HepG2 (cell line): Measurements from ENCODE around the gene CREBZF. TPM values are rescaled to one million over a fixed set of nuclear protein-coding genes. Genes with fewer than 3 reads are reported as not detected.

Source experiments
- ATAC-seq: fragments of 200-7000 bp; cut with Tn5 transposase; 3 replicates; pipeline ENCODE4 v1.9.1; 2020; ENCODE audit warnings: mild to moderate bottlenecking, moderate library complexity
- BruUV-seq: library from RNA; stranded (reverse); fragments of 400-500 nt; replicated peaks from 2 replicates; lab custom pipeline; 2021; lab: Mats Ljungman, UMichigan
- CTCF ChIA-PET: fragments of 300-600 bp; formaldehyde crosslinking; extraction: SDS; loops from one replicate; lab custom pipeline; 2021; ENCODE audit warnings: low total read pairs, inconsistent platforms, low intra/inter-chr PET ratio; lab: Yijun Ruan, JAX
- POLR2A ChIA-PET: fragments of 350-600 bp; sonication (Branson Sonifier 250); formaldehyde crosslinking; loops from one replicate; lab custom pipeline; 2020; ENCODE audit warnings: antibody characterized with exemption, inconsistent platforms; lab: Yijun Ruan, JAX
- DNase-seq: peaks from one replicate; pipeline ENCODE4 v3.0.0-alpha.2; 2015; ENCODE audit warnings: low spot score
- FAIRE-seq: peaks from 3 replicates; lab custom pipeline; 2011; peaks lifted over from hg19 to GRCh38; lab: Jason Lieb, UNC
- H2AFZ ChIP-seq: one replicate; pipeline ENCODE4 v1.6.1; 2011; ENCODE audit warnings: low read length, inconsistent platforms
- H3K27ac ChIP-seq: fragments of 300-600 bp; 3 replicates; pipeline ENCODE4 v1.8.0; 2011; ENCODE audit warnings: mixed run types, mild to moderate bottlenecking, mixed read lengths, low read length, inconsistent platforms; ENCODE audit not compliant: insufficient read depth; ENCODE audit errors: extremely low read length
- H3K27me3 ChIP-seq, 2 experiments: fragments of 200-600 bp in 1 of 2; 2 replicates in 1 of 2; 3 replicates in 1 of 2; pipeline versions ENCODE4 v1.6.0 to v1.8.0; 2011; ENCODE audit warnings: low read length in 2 of 2, mild to moderate bottlenecking in 2 of 2, moderate library complexity in 2 of 2, inconsistent platforms in 1 of 2; ENCODE audit not compliant: insufficient read depth in 2 of 2, control insufficient read depth in 1 of 2
- H3K36me3 ChIP-seq, 2 experiments: fragments of 200-600 bp in 1 of 2; replicated peaks in 1 of 2; 2 replicates in 1 of 2; 3 replicates in 1 of 2; pipeline versions ENCODE4 v1.5.1 to v1.8.0; 2011; ENCODE audit warnings: low read length in 2 of 2, inconsistent platforms in 1 of 2; ENCODE audit not compliant: insufficient read depth in 2 of 2, control insufficient read depth in 1 of 2
- H3K4me1 ChIP-seq: 2 replicates; pipeline ENCODE4 v1.5.1; 2012; ENCODE audit warnings: low read length, inconsistent platforms; ENCODE audit not compliant: insufficient read depth
- H3K4me2 ChIP-seq: 2 replicates; pipeline ENCODE4 v1.6.0; 2011; ENCODE audit warnings: low read depth, low read length, inconsistent platforms
- H3K4me3 ChIP-seq, 3 experiments: fragments of 200-600 bp in 1 of 3; sonication (generic), shearing (Covaris generic) in 1 of 3; replicated peaks in 1 of 3; 2 replicates each; pipeline ENCODE4 v1.5.1; 2011 to 2016; ENCODE audit warnings: low read length in 3 of 3, inconsistent platforms in 2 of 3, low read depth in 2 of 3, mild to moderate bottlenecking in 2 of 3, control low read depth in 1 of 3, mixed read lengths in 1 of 3; ENCODE audit not compliant: insufficient read depth in 1 of 3
- H3K79me2 ChIP-seq: one replicate; pipeline ENCODE4 v1.6.1; 2011; ENCODE audit warnings: low read length, inconsistent platforms; ENCODE audit not compliant: insufficient read depth
- H3K9ac ChIP-seq: 2 replicates; pipeline ENCODE4 v1.6.0; 2011; ENCODE audit warnings: mild to moderate bottlenecking, low read depth, low read length, inconsistent platforms; ENCODE audit not compliant: insufficient read depth
- H3K9me3 ChIP-seq: 2 replicates; pipeline ENCODE4 v1.5.1; 2012; ENCODE audit warnings: mild to moderate bottlenecking, low read length
- H4K20me1 ChIP-seq: 2 replicates; pipeline ENCODE4 v1.6.0; 2011; ENCODE audit warnings: inconsistent platforms, mild to moderate bottlenecking, low read length, moderate library complexity; ENCODE audit not compliant: insufficient read depth
- CC2D1A ChIP-seq: sonication (generic); formaldehyde crosslinking; IDR thresholded peaks from 2 replicates; pipeline ENCODE4 v1.8.1; 2023; ENCODE audit warnings: mild to moderate bottlenecking, missing genetic modification reagents
- CREM ChIP-seq, 2 experiments: sonication (generic) in 1 of 2; formaldehyde crosslinking in 1 of 2; IDR thresholded peaks; 2 replicates each; pipeline versions ENCODE4 v1.4.0 to v1.6.1; 2016 to 2020; ENCODE audit warnings: antibody characterized with exemption in 1 of 2, mild to moderate bottlenecking in 1 of 2, missing genetic modification reagents in 1 of 2
- HINFP ChIP-seq: sonication (generic); formaldehyde crosslinking; IDR thresholded peaks from 2 replicates; pipeline ENCODE4 v1.4.0; 2020; ENCODE audit warnings: low read depth, mild to moderate bottlenecking, missing genetic modification reagents
- NCOA2 ChIP-seq: sonication (generic); formaldehyde crosslinking; IDR thresholded peaks from 2 replicates; pipeline ENCODE4 v1.8.0; 2022; ENCODE audit warnings: inconsistent platforms
- NR2F6 ChIP-seq, 2 experiments: IDR thresholded peaks; 2 replicates each; pipeline ENCODE4 v1.6.1; 2016; ENCODE audit warnings: antibody characterized with exemption in 1 of 2, mild to moderate bottlenecking in 1 of 2
- PAWR ChIP-seq: sonication (generic); formaldehyde crosslinking; IDR thresholded peaks from 2 replicates; pipeline ENCODE4 v1.4.0; 2020; ENCODE audit warnings: missing genetic modification reagents, mild to moderate bottlenecking, borderline replicate concordance
- PAXIP1 ChIP-seq: sonication (generic); formaldehyde crosslinking; conservative IDR thresholded peaks from 2 replicates; pipeline ENCODE4 v1.4.0; 2020; ENCODE audit warnings: mild to moderate bottlenecking, missing genetic modification reagents, moderate library complexity
- SOX13 ChIP-seq, 3 experiments: fragments of 450-650 bp in 1 of 3; sonication (generic) in 1 of 3; formaldehyde crosslinking in 1 of 3; IDR thresholded peaks in 2 of 3; conservative IDR thresholded peaks in 1 of 3; 2 replicates each; pipeline versions ENCODE4 v1.5.0 to v1.6.1; 2016 to 2020; ENCODE audit warnings: antibody characterized with exemption in 1 of 3, mild to moderate bottlenecking in 1 of 3, missing compliant biosample characterization in 1 of 3, missing genetic modification reagents in 1 of 3, moderate library complexity in 1 of 3
- SOX6 ChIP-seq, 2 experiments: fragments of 450-650 bp in 1 of 2; sonication (generic) in 1 of 2; formaldehyde crosslinking in 1 of 2; IDR thresholded peaks; 2 replicates each; pipeline versions ENCODE4 v1.4.0 to v1.6.1; 2017 to 2020; ENCODE audit warnings: antibody characterized with exemption in 1 of 2, mild to moderate bottlenecking in 1 of 2, missing genetic modification reagents in 1 of 2
- SYNCRIP ChIP-seq: fragments of 200-400 bp; formaldehyde crosslinking; IDR thresholded peaks from 2 replicates; pipeline ENCODE4 v1.6.1; 2018; ENCODE audit warnings: mild to moderate bottlenecking, low read depth, low read length; ENCODE audit not compliant: insufficient read depth
- ZNF263 ChIP-seq: sonication (generic); formaldehyde crosslinking; IDR thresholded peaks from 2 replicates; pipeline ENCODE4 v1.4.0; 2020; ENCODE audit warnings: missing genetic modification reagents
- ZNF30 ChIP-seq: sonication (generic); formaldehyde crosslinking; IDR thresholded peaks from 2 replicates; pipeline ENCODE4 v1.5.0; 2020; ENCODE audit warnings: mild to moderate bottlenecking, missing genetic modification reagents
- ZNF75D ChIP-seq: sonication (generic); formaldehyde crosslinking; IDR thresholded peaks from 2 replicates; pipeline ENCODE4 v1.8.1; 2023; ENCODE audit warnings: missing genetic modification reagents, mild to moderate bottlenecking, borderline replicate concordance
- WGBS: methylation state at CpG from one replicate; pipeline ENCODE4 v1.1.6; 2017; ENCODE audit warnings: low lambda C conversion rate; 5-methylcytosine and 5-hydroxymethylcytosine counted together
- in situ Hi-C: cut with HindIII; loops from 2 replicates; pipeline ENCODE4 v1.10.0; 2017; ENCODE audit warnings: low pct_unique_long_range_greater_than_20kb; ENCODE audit not compliant: extremely low pct_ligation_motif_present
- intact Hi-C: fragments of 100-400 bp; cut with micrococcal nuclease; formaldehyde crosslinking; loops from one replicate; pipeline ENCODE4 v1.10.0; 2022; ENCODE audit not compliant: unreplicated experiment
- polyA plus RNA-seq, 8 experiments: library from polyadenylated mRNA; depleted of rRNA in 3 of 8; stranded (reverse) in 7 of 8; unstranded in 1 of 8; fragments of >200 nt; fragmentation: Illumina TruSeq in 4 of 8; extraction: Trizol in 4 of 8; gene quantifications; 2 replicates each; pipeline versions ENCODE4 v1.2.1 to v1.2.3, GENCODE V29; 2011 to 2016; ENCODE audit warnings: low read depth in 4 of 8, missing spikeins in 1 of 8, mixed read lengths in 1 of 8; ENCODE audit not compliant: insufficient read depth in 1 of 8
- total RNA-seq, 5 experiments: library from RNA; depleted of rRNA; stranded (reverse); fragments of >200 nt; fragmentation: Illumina TruSeq; extraction: Trizol; gene quantifications; 2 replicates each; pipeline ENCODE4 v1.2.3, GENCODE V29; 2016; ENCODE audit warnings: low read depth in 1 of 5
- TF ChIP-seq, protein P1 (sequence below): sonication (generic); formaldehyde crosslinking; IDR thresholded peaks from 2 replicates; pipeline ENCODE4 v1.5.1; 2020; ENCODE audit warnings: mild to moderate bottlenecking, missing genetic modification reagents, moderate library complexity
- TF ChIP-seq, protein P2 (sequence below): sonication (generic); formaldehyde crosslinking; IDR thresholded peaks from 2 replicates; pipeline ENCODE4 v1.9.0; 2022; ENCODE audit warnings: missing genetic modification reagents, mild to moderate bottlenecking, borderline replicate concordance

CREBZF gene
- total and polyA plus RNA-seq, 2 of the 13 experiments (the other 11 are each of a cell fraction or from before 2014, with no cell fraction given): 30.6 to 43.1 TPM

GRCh38 chr11:85634747-85635146 lies 30.2 kb downstream of the CREBZF start:
- Histone ChIP-seq H3K36me3 (peaks cover 5 to 8% of the 10 kb centered on the region in 2 experiments; a peak in 3 of 5 replicates), H3K4me1 (peaks cover 30% of the 10 kb centered on the region), H3K79me2 (peaks cover 19% of the 10 kb centered on the region), H3K27ac (no peak overlapping the region), H3K27me3 (no peaks in the 10 kb centered on the region), H3K4me2 (no peak overlapping the region), H4K20me1 (no peaks in the 10 kb centered on the region), H2AFZ (no peak overlapping the region), H3K9me3 (no peaks in the 10 kb centered on the region), H3K9ac (no peak overlapping the region), H3K4me3 (no peak overlapping the region)
- WGBS: 24% methylated on average over 3 of the region's 3 CpGs
- FAIRE-seq (no peak), DNase-seq (peak; percentile 11), ATAC-seq (peak; percentile 23; the same call in 1 of the 3 replicates)
- ChIA-PET POLR2A (no interaction called here), CTCF (no interaction called here)
- in situ Hi-C loops (loop anchor here (25.0 kb wide), 1 partner anchor 628 kb away; no protein-coding TSS in a partner anchor), intact Hi-C loops (no loop called here)
- BruUV-seq: no TSS peak
- TF ChIP-seq PAXIP1: 0 out of 2 replicates have a peak, but pooled peaks have one; percentile 18
- no peak for TF ChIP-seq ZNF75D (CRISPR knock-in tag)
- peak; percentile 64 for TF ChIP-seq NR2F6 (IDR thresholded peaks at IDR 0.05)
- peak; percentile 30; the same call in 1 of the 2 replicates for TF ChIP-seq NR2F6 (CRISPR knock-in tag; IDR thresholded peaks at IDR 0.05)
- TF ChIP-seq, protein P1, sequence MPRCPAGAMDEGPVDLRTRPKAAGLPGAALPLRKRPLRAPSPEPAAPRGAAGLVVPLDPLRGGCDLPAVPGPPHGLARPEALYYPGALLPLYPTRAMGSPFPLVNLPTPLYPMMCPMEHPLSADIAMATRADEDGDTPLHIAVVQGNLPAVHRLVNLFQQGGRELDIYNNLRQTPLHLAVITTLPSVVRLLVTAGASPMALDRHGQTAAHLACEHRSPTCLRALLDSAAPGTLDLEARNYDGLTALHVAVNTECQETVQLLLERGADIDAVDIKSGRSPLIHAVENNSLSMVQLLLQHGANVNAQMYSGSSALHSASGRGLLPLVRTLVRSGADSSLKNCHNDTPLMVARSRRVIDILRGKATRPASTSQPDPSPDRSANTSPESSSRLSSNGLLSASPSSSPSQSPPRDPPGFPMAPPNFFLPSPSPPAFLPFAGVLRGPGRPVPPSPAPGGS (CRISPR knock-in tag): no peak
- TF ChIP-seq SOX13 (IDR thresholded peaks at IDR 0.05): no peak
- TF ChIP-seq SOX13 (CRISPR knock-in tag; conservative IDR thresholded peaks at IDR 0.05 in 1 of 2, IDR thresholded peaks at IDR 0.05 in 1 of 2): peak in 1 of 2 experiments; percentile 22; a peak in 1 of 4 replicates
- TF ChIP-seq ZNF30 (CRISPR knock-in tag): no peak
- TF ChIP-seq SYNCRIP: no peak
- no peak for TF ChIP-seq CC2D1A (CRISPR knock-in tag)
- TF ChIP-seq HINFP (CRISPR knock-in tag): no peak
- TF ChIP-seq, protein P2, sequence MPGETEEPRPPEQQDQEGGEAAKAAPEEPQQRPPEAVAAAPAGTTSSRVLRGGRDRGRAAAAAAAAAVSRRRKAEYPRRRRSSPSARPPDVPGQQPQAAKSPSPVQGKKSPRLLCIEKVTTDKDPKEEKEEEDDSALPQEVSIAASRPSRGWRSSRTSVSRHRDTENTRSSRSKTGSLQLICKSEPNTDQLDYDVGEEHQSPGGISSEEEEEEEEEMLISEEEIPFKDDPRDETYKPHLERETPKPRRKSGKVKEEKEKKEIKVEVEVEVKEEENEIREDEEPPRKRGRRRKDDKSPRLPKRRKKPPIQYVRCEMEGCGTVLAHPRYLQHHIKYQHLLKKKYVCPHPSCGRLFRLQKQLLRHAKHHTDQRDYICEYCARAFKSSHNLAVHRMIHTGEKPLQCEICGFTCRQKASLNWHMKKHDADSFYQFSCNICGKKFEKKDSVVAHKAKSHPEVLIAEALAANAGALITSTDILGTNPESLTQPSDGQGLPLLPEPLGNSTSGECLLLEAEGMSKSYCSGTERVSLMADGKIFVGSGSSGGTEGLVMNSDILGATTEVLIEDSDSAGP (CRISPR knock-in tag): no peak
- peak; percentile 34; the same call in 1 of the 2 replicates for TF ChIP-seq NCOA2
- no peak for TF ChIP-seq SOX6 (IDR thresholded peaks at IDR 0.05)
- 0 out of 2 replicates have a peak, but pooled peaks have one; percentile 17 for TF ChIP-seq SOX6 (CRISPR knock-in tag; IDR thresholded peaks at IDR 0.05)
- TF ChIP-seq PAWR (CRISPR knock-in tag): no peak
- TF ChIP-seq ZNF263 (CRISPR knock-in tag): no peak
- TF ChIP-seq CREM (IDR thresholded peaks at IDR 0.05): peak; percentile 17; the same call in 1 of the 2 replicates
- TF ChIP-seq CREM (CRISPR knock-in tag; IDR thresholded peaks at IDR 0.05): no peak
